GM12873 (cell line): Measurements from ENCODE around the gene SP8.

Experiments used
- CTCF ChIP-seq: IDR thresholded peaks from 2 replicates; pipeline ENCODE4 v1.5.1; 2012; ENCODE audit warnings: low read depth, mild to moderate bottlenecking, moderate library complexity, low read length, control low read depth; ENCODE audit not compliant: insufficient read depth; ENCODE audit errors: missing control alignments

The SP8 gene

GRCh38 chr7:20745702-20746101 lies 41.0 kb downstream of the SP8 start:
- no peak for TF ChIP-seq CTCF

- no peak for TF ChIP-seq CTCF
Observed at GRCh38 chr7:20744954-20745446, 41.7 kb downstream of the SP8 start.

GRCh38 chr7:20742913-20743312 lies 43.8 kb downstream of the SP8 start:
- no peak for TF ChIP-seq CTCF

- no peak for TF ChIP-seq CTCF
Observed at GRCh38 chr7:20741801-20742200, 44.9 kb downstream of the SP8 start.

- no peak for TF ChIP-seq CTCF
Observed at GRCh38 chr7:20738518-20739481, 47.9 kb downstream of the SP8 start.

- TF ChIP-seq CTCF, result no peak
Observed at GRCh38 chr7:20737840-20738448, 48.7 kb downstream of the SP8 start.

- no peak for TF ChIP-seq CTCF
Observed at GRCh38 chr7:20735346-20736065, 51.2 kb downstream of the SP8 start.
